ENCODE measurements around the gene FBXO7.

The FBXO7 gene

GRCh38 chr22:32517488-32517887 lies 42.9 kb downstream of the FBXO7 start:
- no peak for DNase-seq (ENCODE audit: low spot score)
- Histone ChIP-seq H3K4me3 (no peak overlapping the region), H3K27ac (no peak overlapping the region)
- no peak for TF ChIP-seq CTCF (IDR thresholded peaks at IDR 0.05)

- no peak for TF ChIP-seq CTCF (IDR thresholded peaks at IDR 0.05)
- Histone ChIP-seq H3K27ac (no peak overlapping the region), H3K4me3 (no peak overlapping the region)
- no peak for DNase-seq (ENCODE audit: low spot score)
Observed at GRCh38 chr22:32517921-32518320, 43.3 kb downstream of the FBXO7 start.

- DNase-seq (ENCODE audit: low spot score): no peak
- TF ChIP-seq CTCF (IDR thresholded peaks at IDR 0.05): no peak
- H3K27ac ChIP-seq: no peak overlapping the region
- H3K4me3 ChIP-seq: no peak overlapping the region
Observed at GRCh38 chr22:32518381-32518780, 43.8 kb downstream of the FBXO7 start.

GRCh38 chr22:32518848-32519247 lies 44.2 kb downstream of the FBXO7 start:
- no peak overlapping the region for H3K4me3 ChIP-seq
- H3K27ac ChIP-seq: no peak overlapping the region
- no peak for DNase-seq (ENCODE audit: low spot score)
- no peak for TF ChIP-seq CTCF (IDR thresholded peaks at IDR 0.05)

- TF ChIP-seq CTCF (IDR thresholded peaks at IDR 0.05): no peak
- Histone ChIP-seq H3K4me3 (no peak overlapping the region), H3K27ac (no peak overlapping the region)
- DNase-seq (ENCODE audit: low spot score): no peak
Observed at GRCh38 chr22:32520612-32521011, 46.0 kb downstream of the FBXO7 start.

- Histone ChIP-seq H3K4me3 (no peak overlapping the region), H3K27ac (no peak overlapping the region)
- no peak for DNase-seq (ENCODE audit: low spot score)
- no peak for TF ChIP-seq CTCF (IDR thresholded peaks at IDR 0.05)
Observed at GRCh38 chr22:32522237-32522636, 47.6 kb downstream of the FBXO7 start.

- no peak overlapping the region for H3K27ac ChIP-seq
- no peak for TF ChIP-seq CTCF (IDR thresholded peaks at IDR 0.05)
Observed at GRCh38 chr22:32527756-32528155, 53.1 kb downstream of the FBXO7 start.

More at GRCh38 chr22:32527756-32528155, 53.1 kb downstream of the FBXO7 start:
- H3K4me3 ChIP-seq: no peak overlapping the region
- no peak for DNase-seq (ENCODE audit: low spot score)

All from coronary artery (tissue), 2 donors.